ENCODE measurements around the gene ENDOG. TPM values are rescaled to one million over a fixed set of nuclear protein-coding genes. Genes with fewer than 3 reads are reported as not detected.
"Not testable (repeated sequence)": the region's sequence is repeated elsewhere in the genome, so short reads cannot be mapped to it uniquely, and the experiment has no call there.

ENDOG gene
- total RNA-seq, 1 donor from 2014 or later = 35.9 TPM

- no peak for DNase-seq
- TF ChIP-seq CTCF (IDR thresholded peaks at IDR 0.05; ENCODE audit: partially characterized antibody, unreplicated experiment) = no peak
- no peaks in the 10 kb centered on the region for H3K9me3 Mint-ChIP-seq (ENCODE audit: unreplicated experiment)
- H3K4me3 Mint-ChIP-seq (ENCODE audit: unreplicated experiment) = no peak overlapping the region
- peaks cover 1% of the 10 kb centered on the region for H3K4me1 Mint-ChIP-seq (ENCODE audit: low read depth, unreplicated experiment)
- peaks cover 5% of the 10 kb centered on the region for H3K27me3 Mint-ChIP-seq (ENCODE audit: unreplicated experiment)
- no peak overlapping the region for H3K27ac Mint-ChIP-seq (ENCODE audit: unreplicated experiment)
- H3K36me3 Mint-ChIP-seq (ENCODE audit: unreplicated experiment) = no peaks in the 10 kb centered on the region
These were observed 27.8 kb upstream of the ENDOG start for GRCh38 chr9:128790536-128790935.

GRCh38 chr9:128792134-128792533 is 26.2 kb upstream of the ENDOG start:
- H3K4me1 Mint-ChIP-seq (ENCODE audit: low read depth, unreplicated experiment) = peaks cover 1% of the 10 kb centered on the region
- no peak overlapping the region for H3K4me3 Mint-ChIP-seq (ENCODE audit: unreplicated experiment)
- H3K27ac Mint-ChIP-seq (ENCODE audit: unreplicated experiment) = no peak overlapping the region
- H3K36me3 Mint-ChIP-seq (ENCODE audit: unreplicated experiment) = no peaks in the 10 kb centered on the region
- H3K9me3 Mint-ChIP-seq (ENCODE audit: unreplicated experiment) = no peaks in the 10 kb centered on the region
- DNase-seq = no peak
- H3K27me3 Mint-ChIP-seq (ENCODE audit: unreplicated experiment) = peaks cover 5% of the 10 kb centered on the region
- no peak for TF ChIP-seq CTCF (IDR thresholded peaks at IDR 0.05; ENCODE audit: partially characterized antibody, unreplicated experiment)

- Mint-ChIP-seq H3K27ac (ENCODE audit: unreplicated experiment) (no peak overlapping the region), H3K36me3 (ENCODE audit: unreplicated experiment) (no peaks in the 10 kb centered on the region), H3K27me3 (ENCODE audit: unreplicated experiment) (no peaks in the 10 kb centered on the region), H3K9me3 (ENCODE audit: unreplicated experiment) (no peaks in the 10 kb centered on the region), H3K4me1 (ENCODE audit: low read depth, unreplicated experiment) (no peaks in the 10 kb centered on the region), H3K4me3 (ENCODE audit: unreplicated experiment) (no peak overlapping the region)
- no peak for DNase-seq
- no peak for TF ChIP-seq CTCF (IDR thresholded peaks at IDR 0.05; ENCODE audit: partially characterized antibody, unreplicated experiment)
These were observed 25.2 kb upstream of the ENDOG start for GRCh38 chr9:128792978-128793686.

- not testable (repeated sequence) for H3K27ac Mint-ChIP-seq (ENCODE audit: unreplicated experiment); H3K36me3 Mint-ChIP-seq (ENCODE audit: unreplicated experiment); H3K4me1 Mint-ChIP-seq (ENCODE audit: low read depth, unreplicated experiment); H3K27me3 Mint-ChIP-seq (ENCODE audit: unreplicated experiment); H3K4me3 Mint-ChIP-seq (ENCODE audit: unreplicated experiment); H3K9me3 Mint-ChIP-seq (ENCODE audit: unreplicated experiment); DNase-seq
These were observed 23.3 kb upstream of the ENDOG start for GRCh38 chr9:128794961-128795360.

GRCh38 chr9:128798896-128799295 is 19.4 kb upstream of the ENDOG start:
- no peaks in the 10 kb centered on the region for H3K9me3 Mint-ChIP-seq (ENCODE audit: unreplicated experiment)
- peaks cover 2% of the 10 kb centered on the region for H3K27me3 Mint-ChIP-seq (ENCODE audit: unreplicated experiment)
- no peak for DNase-seq
- no peak overlapping the region for H3K27ac Mint-ChIP-seq (ENCODE audit: unreplicated experiment)
- TF ChIP-seq CTCF (IDR thresholded peaks at IDR 0.05; ENCODE audit: partially characterized antibody, unreplicated experiment) = no peak
- H3K36me3 Mint-ChIP-seq (ENCODE audit: unreplicated experiment) = no peaks in the 10 kb centered on the region
- no peaks in the 10 kb centered on the region for H3K4me1 Mint-ChIP-seq (ENCODE audit: low read depth, unreplicated experiment)
- H3K4me3 Mint-ChIP-seq (ENCODE audit: unreplicated experiment) = no peak overlapping the region

All from glutamatergic neuron (in vitro differentiated cells).